A549 treated with AZD2906 at 1 μM for 4 hours (cell line): ENCODE data around the gene WDR90. TPM values are rescaled to one million over a fixed set of nuclear protein-coding genes. Genes with fewer than 3 reads are reported as not detected.

Experiments
- total RNA-seq: library from RNA; stranded (reverse); fragments of 200-300 nt; extraction: Qiagen RNA extraction; gene quantifications from 5 replicates; pipeline ENCODE4 v1.2.3, GENCODE V29; 2022

Gene WDR90
- total RNA-seq, result 13.8 to 27.0 TPM (median 22.9 TPM) in 5 replicates

DNA sequence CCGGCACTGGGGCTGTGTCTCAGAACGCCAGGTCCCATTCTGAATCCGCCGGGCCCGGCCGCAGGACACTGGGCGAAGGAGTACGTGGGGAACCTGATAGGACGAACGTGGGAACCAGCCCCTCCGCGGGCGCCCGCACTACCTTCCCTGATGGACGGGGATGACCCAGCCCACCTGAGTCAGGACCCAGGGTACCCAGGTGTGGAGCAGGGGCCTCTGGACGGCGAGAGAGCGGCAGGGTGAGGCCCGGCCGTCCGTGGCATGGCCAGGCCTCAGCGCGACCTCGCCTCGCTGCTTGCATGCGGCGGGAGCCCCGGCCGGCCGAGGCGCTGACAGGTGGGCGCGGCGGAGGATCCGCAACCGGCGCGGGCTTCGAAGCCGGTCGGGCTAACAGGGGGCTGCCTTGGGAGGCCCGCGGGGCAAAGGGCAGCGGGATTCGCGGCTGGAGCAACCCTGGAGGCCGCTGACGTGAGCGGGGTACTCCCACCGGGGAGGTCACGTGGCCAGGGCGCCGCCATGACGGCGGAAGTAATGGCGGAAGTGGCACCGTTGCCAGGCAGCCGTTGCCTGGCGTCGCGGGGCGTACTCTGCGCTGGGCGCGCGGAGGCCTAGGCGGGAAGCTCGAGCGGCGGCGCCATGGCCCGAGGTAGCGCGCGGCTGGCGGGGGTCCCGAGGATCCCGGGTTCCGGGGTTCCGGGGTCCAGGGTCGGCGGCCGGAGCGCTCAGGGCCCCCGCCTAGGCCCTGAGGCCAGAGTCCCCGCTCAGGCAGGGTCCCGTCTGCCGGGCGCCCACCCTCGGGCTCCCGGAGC is at the start of gene WDR90:
WDR90 (plus strand) TSS at position 585 of the 809 bp plus-strand sequence; CDS start at position 637, 52 bp downstream.

DNA sequence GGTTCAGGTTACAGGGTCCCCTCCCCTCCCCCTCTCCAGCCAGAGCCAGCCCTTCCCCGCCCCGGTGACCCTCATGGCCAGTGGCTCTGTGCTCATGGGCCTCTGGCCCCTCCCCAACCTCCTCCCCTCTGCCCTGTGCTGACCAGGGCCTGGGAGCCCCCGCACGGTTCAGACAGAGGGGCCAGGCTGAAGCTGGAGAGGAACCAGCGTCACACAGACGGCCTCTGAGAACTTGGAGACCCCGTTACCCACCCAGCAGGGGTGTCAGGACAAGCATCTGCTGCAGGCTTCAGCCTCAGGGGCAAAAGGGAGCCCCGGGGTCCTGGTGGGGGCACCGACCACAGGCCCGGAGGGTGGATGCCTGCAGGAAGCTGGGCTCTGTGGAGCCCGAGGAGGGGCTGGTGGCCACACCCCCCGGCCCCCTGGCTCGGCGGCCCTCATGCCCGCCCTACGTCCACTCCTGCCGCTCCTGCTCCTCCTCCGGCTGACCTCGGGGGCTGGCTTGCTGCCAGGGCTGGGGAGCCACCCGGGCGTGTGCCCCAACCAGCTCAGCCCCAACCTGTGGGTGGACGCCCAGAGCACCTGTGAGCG is 18.3 kb upstream of the WDR90 start, which contains the start of gene WFIKKN1:
WFIKKN1 (plus strand) TSS at position 171 of the 591 bp plus-strand sequence; CDS start at position 440, 269 bp downstream.

DNA sequence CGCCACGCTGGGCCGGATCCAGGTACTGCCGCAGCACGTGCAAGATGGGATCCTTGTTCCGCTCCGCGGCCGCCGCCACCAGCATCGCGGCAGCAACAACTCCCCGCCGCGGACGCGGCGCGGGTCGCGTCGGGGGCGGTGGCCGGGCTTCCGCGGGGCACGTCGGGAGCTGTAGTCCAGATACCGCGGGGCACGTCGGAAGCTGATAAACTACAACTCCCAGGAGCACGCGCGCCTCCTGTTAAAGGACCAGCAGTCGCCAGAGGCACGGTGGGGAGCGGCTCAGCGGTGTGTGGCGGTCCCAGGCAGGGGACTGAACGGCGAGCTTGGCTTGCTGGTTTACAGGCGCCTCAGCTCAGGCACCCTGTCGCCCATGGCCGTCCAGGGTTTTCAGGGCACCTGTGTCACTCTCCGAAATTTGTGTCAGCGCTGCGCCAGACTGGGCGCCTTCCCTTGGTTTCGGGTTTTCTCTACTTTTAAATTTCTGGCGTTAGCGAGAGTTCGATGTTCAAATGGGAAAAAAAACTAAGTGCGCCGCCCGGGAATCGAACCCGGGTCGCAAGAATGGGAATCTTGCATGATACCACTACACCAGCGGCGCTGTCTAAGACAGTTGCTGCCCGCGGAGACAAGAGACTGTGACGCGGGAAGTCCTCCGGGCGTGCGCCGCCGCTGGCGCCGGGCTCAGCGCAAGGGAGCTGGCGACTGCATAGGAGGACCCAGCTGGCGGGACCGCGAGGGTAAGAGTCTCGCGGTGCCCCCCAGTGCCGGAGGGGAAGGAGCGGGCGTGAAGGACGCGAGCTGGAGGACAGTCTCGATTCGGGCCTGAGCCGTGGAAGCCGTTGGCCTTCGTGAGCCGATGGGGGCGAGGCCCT is 12.7 kb upstream of the WDR90 start, which contains the start of gene METTL26:
METTL26 (minus strand) TSS at position 100 of the 875 bp plus-strand sequence; CDS start at position 85, 15 bp downstream.

GRCh38 chr16:641326-642188 is 7.6 kb upstream of the WDR90 start, which contains the start of gene MCRIP2:
Gene MCRIP2 (plus strand): TSS chr16:641828. CDS start chr16:641992, 164 bp downstream.

DNA sequence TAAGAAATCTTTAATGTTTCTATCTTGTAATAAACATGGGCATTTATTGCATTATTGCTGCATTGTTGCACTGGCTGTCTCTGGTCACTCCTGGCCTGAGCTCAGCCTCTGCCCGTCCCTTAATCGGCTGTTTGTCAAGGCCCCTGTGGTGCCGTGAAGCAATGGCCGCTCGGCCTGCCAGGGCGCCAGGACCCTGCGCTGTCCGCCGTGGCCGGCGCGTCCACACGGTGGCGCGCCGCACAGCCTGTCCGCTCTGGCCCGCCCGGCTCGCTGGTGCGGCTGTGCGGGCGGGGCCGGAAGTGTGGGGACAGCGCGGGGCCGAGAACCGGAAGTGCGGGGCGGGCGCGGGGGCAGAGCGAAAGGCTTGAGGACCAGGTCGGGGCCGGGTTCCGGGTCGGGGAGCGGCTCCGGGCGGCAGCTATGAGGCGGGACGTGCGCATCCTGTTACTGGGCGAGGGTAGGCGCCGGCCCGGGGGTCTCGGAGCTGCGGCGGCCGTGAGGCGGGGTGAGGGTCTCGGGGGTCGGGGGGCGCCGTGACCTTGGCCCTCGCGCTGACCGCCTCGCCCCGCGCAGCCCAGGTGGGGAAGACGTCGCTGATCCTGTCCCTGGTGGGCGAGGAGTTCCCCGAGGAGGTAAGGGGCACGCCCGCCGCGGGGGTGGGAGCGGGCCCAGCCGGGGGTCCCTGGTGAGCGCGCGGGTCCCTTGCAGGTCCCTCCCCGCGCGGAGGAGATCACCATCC is 18.8 kb downstream of the WDR90 start, which contains the start of gene RHOT2:
RHOT2 (plus strand) TSS at position 353 of the 739 bp plus-strand sequence; CDS start at position 421, 68 bp downstream.

DNA sequence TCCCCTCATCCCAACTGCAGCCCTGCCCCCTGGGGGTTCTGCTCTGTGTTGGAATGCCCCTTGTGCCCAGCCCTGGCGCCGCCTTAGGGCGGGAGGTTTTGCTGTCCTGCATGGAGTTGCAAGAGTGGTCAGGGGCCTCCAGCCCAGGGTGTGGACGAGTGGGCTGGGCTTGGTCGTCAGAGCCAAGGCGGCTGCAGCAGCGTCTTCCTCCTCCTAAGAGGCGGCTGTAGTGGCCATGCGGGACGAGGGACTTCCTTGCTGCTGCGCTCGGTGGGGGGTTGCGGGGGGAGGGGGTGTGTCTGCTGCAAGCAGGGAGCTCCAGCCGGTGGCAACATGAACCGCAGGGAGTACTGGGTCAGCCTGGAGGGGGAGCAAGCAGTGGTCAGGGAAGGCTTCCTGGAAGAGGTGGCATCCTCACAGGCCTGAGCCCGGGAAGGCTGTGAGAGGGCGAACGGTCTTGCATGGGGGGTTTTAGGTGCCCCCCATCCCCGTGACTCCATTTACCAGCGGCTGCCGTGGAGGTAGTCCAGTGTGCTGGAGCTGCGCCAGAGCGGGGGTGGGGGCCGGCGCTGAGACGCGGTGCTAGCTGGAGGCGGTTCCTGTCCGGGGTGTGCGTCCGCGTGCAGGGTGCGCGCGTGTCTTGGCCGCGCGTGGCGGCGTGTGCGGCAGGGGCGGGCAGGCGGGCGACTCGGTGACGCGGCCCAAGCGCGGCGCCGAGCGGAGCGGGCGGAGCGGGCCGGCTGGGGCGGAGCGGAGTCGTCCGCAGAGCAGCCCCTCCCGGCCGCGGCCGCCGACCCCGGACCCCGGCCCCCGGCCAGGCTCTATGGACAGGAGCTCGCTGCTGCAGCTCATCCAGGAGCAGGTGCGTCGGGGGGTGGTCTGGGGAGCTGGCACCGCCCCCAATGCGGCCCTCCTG is 26.1 kb downstream of the WDR90 start, which contains the start of gene RHBDL1:
RHBDL1 (plus strand) TSS at position 704 of the 916 bp plus-strand sequence; CDS start at position 824, 120 bp downstream.

GRCh38 chr16:679814-680624 is 30.9 kb downstream of the WDR90 start, which contains the start of gene STUB1:
Gene STUB1 (plus strand): TSS chr16:680410. CDS start chr16:680526, 116 bp downstream.

DNA sequence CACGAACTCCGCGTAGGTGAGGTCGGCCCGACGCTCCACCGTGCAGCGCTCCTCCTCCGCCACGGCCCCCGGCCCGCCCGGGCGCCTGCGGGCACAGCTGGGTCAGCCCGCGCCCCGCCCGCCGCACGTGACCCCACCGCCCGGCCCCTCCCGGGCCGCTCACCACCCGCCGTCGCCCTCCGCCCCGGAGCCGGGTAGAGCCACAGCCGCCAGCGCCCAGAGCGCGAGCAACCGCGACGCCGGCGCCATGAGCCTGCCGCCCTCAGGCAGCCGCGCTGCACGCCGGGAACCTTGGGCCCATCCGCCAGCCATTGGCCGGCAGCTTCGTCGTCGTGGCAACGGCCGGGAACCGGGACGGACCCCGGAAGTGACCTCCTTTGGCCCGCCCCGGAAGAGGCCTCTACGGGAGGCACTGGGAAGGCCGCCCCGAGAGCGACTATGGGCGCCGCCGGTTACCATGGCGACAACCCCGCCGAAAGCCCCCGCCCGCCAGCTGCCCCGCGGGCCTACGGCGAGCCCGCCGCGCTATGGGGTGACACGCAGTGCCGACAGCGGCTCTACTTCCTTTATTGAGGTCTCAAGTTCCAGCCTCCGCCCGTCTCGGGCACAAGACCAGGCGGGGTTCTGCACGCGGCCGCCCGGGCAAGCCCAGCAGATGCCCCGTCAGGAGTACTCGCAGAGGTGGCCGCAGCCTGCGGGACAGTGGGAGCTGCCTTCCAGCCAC is 35.1 kb downstream of the WDR90 start, which contains the start of gene JMJD8:
JMJD8 (minus strand) TSS at position 264 of the 724 bp plus-strand sequence; CDS start at position 249, 15 bp downstream.

DNA sequence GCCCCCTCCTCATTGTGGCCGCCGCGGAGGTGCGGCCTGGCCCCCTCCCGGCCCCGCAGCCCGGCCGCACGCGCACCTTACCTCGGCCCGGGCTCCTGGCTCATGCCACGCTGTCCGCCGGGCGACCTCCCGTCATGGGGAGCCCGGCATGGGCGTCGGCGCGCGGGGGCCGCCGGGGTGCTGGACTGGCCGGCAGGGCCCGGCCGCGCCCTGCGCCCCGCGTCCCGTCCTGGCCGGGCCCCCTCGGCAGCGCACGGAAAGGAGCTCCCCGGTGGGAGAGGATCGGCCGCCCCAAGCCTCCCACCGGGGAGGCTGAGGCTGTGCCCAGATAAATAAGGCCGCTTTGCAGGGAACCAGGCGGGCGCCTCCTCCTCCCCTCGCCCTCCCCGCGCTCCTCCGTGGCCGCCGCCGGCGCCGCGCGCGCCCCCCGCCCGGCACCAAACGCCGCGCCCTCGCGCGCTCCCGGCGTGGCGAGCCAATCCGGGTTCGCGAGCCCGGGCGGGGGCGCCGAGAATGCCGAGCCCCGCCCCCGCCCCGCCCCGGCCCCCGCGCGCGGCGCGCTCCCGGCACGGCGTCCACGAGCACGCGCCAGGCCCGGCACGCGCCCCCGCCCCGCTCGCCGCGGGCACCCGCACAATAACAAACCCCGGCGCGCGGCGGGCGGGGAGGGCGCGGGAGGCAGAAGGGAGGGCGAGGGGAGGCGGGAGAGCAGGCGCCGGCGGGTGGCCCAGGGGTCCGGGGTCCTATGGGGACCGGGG is 56.4 kb downstream of the WDR90 start, which contains the start of gene FBXL16:
FBXL16 (minus strand) TSS at position 371 of the 758 bp plus-strand sequence. CDS start 8,396 bp downstream, outside the sequence.

GRCh38 chr16:714558-715476 is 65.7 kb downstream of the WDR90 start, which contains the start of gene METRN:
Gene METRN (plus strand): TSS chr16:715118. CDS start chr16:715290, 172 bp downstream.

Other genes starting within 250 kb of the WDR90 start
- gene DECR2, start 247.5 kb upstream of the WDR90 start, total RNA-seq, result 21.4 to 30.7 TPM (median 29.9 TPM) in 5 replicates
- 26.2 to 32.4 TPM (median 28.4 TPM) in 5 replicates for gene RAB11FIP3, start 223.7 kb upstream of the WDR90 start, total RNA-seq
- gene CAPN15, start 121.7 kb upstream of the WDR90 start, total RNA-seq, result 40.4 to 75.7 TPM (median 67.9 TPM) in 5 replicates
- gene PRR35, start 89.0 kb upstream of the WDR90 start, total RNA-seq, result 0.08 to 0.28 TPM (median 0.26 TPM) in 5 replicates
- 0.18 to 0.30 TPM (median 0.23 TPM) in 5 replicates for gene NHLRC4, start 82.4 kb upstream of the WDR90 start, total RNA-seq
- 28.4 to 42.0 TPM (median 39.2 TPM) in 5 replicates for gene PIGQ, start 79.4 kb upstream of the WDR90 start, total RNA-seq
- 14.1 to 20.1 TPM (median 19.5 TPM) in 5 replicates for gene RAB40C, start 59.3 kb upstream of the WDR90 start, total RNA-seq
- gene WFIKKN1, start 18.4 kb upstream of the WDR90 start, total RNA-seq, result 0.04 to 0.17 TPM (median 0.12 TPM) in 5 replicates
- gene METTL26, start 13.1 kb upstream of the WDR90 start, total RNA-seq, result 79.9 to 151 TPM (median 141 TPM) in 5 replicates
- 18.0 to 45.7 TPM (median 39.2 TPM) in 5 replicates for gene MCRIP2, start 7.5 kb upstream of the WDR90 start, total RNA-seq
- gene RHOT2, start 18.8 kb downstream of the WDR90 start, total RNA-seq, result 64.8 to 96.0 TPM (median 88.4 TPM) in 5 replicates
- gene RHBDL1, start 26.3 kb downstream of the WDR90 start, total RNA-seq, result 0.50 to 1.5 TPM (median 1.3 TPM) in 5 replicates
- 84.5 to 130 TPM (median 121 TPM) in 5 replicates for gene STUB1, start 31.0 kb downstream of the WDR90 start, total RNA-seq
- 67.4 to 83.2 TPM (median 83.1 TPM) in 5 replicates for gene JMJD8, start 35.0 kb downstream of the WDR90 start, total RNA-seq
- 3.9 to 6.6 TPM (median 6.2 TPM) in 5 replicates for gene WDR24, start 41.0 kb downstream of the WDR90 start, total RNA-seq
- 15.0 to 21.8 TPM (median 15.8 TPM) in 5 replicates for gene FBXL16, start 56.4 kb downstream of the WDR90 start, total RNA-seq
- gene METRN, start 65.8 kb downstream of the WDR90 start, total RNA-seq, result 66.1 to 228 TPM (median 216 TPM) in 5 replicates
- gene ANTKMT, start 71.8 kb downstream of the WDR90 start, total RNA-seq, result 28.7 to 63.4 TPM (median 61.2 TPM) in 5 replicates
- 3.4 to 6.3 TPM (median 5.2 TPM) in 5 replicates for gene CCDC78, start 77.1 kb downstream of the WDR90 start, total RNA-seq
- 17.6 to 20.2 TPM (median 18.6 TPM) in 5 replicates for gene HAGHL, start 77.7 kb downstream of the WDR90 start, total RNA-seq
- 22.4 to 33.1 TPM (median 30.0 TPM) in 5 replicates for gene CIAO3, start 91.6 kb downstream of the WDR90 start, total RNA-seq
- 2.9 to 3.7 TPM (median 3.1 TPM) in 5 replicates for gene MSLN, start 111.4 kb downstream of the WDR90 start, total RNA-seq
- gene RPUSD1, start 139.0 kb downstream of the WDR90 start, total RNA-seq, result 34.4 to 58.3 TPM (median 53.4 TPM) in 5 replicates
- gene CHTF18, start 139.3 kb downstream of the WDR90 start, total RNA-seq, result 14.5 to 32.9 TPM (median 24.5 TPM) in 5 replicates
- gene GNG13, start 151.4 kb downstream of the WDR90 start, total RNA-seq, result not detected in 5 replicates